Fibroblast of upper back skin (primary cell): ENCODE data around the gene MAP3K6.
A peak's percentile ranks its signal among the peaks of the same experiment; 100 is the strongest.

Source experiments
- DNase-seq: peaks from one replicate; pipeline ENCODE4 v3.0.0-alpha.2; 2013

Gene MAP3K6

GRCh38 chr1:27332536-27333281 is 34.1 kb downstream of the MAP3K6 start:
- peak; percentile 16 for DNase-seq

- DNase-seq = no peak
Measured at GRCh38 chr1:27331922-27332321, 34.8 kb downstream of the MAP3K6 start.

DNA sequence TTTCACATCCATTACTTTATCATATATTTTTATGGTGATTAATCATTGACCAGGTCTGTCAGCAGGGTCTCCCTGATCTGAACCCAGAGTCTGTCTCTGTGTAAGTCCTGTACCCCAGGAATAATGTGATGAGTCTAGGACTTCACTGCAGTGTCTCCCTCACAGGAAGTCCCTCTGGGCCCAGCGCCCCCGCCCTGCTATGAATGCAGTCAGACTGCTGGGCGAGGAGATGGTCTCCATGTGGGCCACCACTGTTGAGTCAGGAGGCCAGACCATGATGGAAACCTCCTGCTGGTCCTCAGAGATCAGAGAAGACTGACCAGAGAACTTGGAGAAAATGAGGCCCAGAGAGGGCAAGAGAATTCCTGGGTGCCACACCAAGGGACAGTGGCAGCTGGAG is 35.3 kb downstream of the MAP3K6 start:
- no peak for DNase-seq

DNA sequence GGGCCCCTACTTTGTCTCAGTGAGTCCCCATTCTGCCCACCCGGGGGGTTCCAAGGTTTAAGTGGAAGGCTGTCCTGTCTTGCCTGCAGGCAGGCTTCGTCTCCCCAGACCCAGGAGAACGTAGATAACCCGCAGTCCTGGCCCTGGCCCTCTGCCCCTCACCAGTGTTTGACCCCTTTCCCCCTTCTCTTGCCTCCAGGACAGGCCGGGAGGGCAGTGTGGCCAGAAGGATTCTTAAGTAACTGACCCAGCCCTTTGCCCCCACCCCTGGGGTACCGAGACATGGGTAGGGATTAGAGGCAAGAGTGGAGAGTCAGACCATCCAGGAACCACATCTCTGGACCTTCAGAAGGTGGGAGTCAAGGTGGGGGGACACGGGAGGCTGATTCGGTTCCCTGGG is 36.0 kb downstream of the MAP3K6 start:
- no peak for DNase-seq

GRCh38 chr1:27327964-27328363 is 38.8 kb downstream of the MAP3K6 start:
- DNase-seq = no peak

DNA sequence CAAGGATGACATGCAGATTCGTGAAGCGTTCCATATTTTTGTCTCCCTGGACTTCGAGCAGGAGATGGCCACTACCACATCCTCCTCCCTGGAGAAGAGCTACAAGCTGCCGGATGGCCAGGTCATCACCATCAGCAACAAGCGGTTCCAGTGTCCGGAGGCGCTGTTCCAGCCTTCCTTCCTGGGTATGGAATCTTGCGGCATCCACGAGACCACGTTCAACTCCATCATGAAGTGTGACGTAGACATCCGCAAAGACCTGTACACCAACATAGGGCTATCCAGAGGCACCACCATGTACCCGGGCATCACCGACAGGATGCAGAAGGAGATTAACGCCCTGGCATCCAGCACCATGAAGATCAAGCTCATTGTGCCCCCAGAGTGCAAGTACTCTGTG is 41.5 kb downstream of the MAP3K6 start:
- DNase-seq = no peak

DNA sequence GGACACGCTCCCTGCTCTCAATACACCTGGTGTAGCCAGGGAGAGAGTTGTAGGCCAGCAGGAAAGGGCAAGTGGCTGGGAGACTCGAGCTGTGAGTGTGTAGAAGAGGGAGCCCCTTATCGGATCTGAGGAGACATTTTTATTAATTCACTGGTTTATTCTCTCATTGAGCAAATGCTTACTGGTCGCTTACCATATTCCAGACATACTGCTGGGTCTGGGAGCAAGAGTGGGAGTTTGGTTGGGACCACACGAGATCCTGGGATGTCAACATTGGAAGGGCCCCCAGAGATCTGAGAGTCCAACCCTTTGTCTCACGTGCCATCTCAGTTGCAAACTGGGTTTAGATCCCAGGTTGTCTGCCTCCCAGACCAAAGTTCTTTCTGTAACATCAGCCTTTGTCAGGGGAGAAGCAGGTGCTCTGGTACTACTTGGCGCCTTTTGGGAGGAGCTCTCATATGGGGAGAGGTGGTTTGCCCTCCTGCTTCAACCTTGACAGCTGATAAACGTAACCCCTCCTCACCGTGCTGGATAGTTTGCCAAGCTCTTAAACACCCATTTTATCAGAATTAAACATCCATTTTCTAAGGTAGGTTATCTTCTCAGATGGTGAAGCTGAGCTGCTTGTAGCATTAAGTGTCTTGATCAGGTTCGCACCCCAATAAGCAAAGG is 44.1 kb downstream of the MAP3K6 start:
- no peak for DNase-seq

DNA sequence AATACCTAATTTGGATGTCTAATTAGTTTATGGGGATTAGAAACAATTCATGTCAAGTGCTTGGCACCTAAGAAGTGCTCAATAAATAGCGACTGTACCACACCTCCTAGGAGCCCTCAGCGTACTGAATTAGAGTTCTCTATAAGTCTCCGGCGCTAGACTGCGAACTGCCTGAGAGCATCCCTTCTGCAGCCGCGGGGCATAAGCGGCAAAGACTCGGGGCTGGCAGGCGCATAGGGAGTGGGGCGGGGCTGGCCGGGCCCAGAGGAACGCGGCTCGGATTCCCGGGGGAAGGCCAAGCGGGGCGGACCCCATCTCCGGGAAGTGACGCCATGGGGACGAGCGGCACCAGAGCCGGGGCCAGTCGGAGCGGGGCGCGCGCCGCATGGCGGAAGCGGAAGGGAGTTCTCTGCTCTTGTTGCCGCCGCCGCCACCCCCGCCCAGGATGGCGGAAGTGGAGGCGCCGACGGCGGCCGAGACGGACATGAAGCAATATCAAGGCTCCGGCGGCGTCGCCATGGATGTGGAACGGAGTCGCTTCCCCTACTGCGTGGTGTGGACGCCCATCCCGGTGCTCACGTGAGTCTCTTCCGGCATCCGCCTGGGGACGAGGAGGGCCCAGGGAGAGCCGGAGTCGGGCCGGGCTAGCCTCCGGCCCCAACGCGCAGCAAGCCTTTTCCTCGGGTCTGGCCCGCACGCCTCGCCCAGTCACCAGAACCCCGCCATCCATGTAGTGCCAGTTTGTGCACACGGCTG is 44.8 kb downstream of the MAP3K6 start, which contains the start of gene TMEM222:
TSS of gene TMEM222 (plus strand) at position 351 of the 756 bp plus-strand sequence. CDS start at position 386, 35 bp downstream.
- DNase-seq = peak; percentile 97

DNA sequence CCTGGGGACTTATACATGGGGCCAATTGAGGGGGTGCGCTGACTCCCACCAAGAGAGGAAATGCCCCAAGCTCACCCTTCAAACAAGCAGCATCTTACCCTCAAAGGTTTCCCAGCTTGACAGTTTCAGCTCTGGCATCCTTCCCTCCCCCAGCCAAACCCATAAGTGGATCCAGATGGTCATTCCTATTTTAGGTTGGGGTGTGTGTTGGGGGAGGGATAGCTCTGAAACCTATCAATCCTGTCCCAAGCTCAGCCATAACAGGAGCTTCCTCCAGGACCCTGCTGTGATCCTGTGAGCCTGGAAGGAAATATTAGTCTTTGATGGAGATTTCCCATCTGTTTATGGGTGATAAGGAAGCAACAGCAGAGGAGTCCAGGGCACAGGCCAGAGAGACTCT is 48.2 kb downstream of the MAP3K6 start:
- peak; percentile 90 for DNase-seq

DNA sequence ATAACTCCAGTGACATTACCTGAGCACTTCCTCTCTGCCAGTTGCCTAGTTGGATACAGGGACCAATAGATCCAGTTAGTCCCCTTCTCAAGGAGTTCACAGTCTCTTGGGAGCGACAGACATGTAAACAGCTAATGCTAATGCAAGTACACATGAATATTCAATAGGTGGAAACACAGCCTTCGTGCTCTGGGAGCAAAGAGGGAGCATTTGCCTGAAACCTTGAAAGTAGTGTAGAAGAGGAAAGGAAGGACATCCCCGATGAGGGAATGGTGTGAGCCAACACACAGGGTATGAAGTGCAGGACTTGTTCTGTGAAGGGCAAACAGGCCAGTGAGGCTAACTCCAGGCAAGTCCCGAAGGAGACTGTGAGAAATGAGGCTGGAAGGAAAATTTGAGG is 48.6 kb downstream of the MAP3K6 start:
- DNase-seq = no peak

DNA sequence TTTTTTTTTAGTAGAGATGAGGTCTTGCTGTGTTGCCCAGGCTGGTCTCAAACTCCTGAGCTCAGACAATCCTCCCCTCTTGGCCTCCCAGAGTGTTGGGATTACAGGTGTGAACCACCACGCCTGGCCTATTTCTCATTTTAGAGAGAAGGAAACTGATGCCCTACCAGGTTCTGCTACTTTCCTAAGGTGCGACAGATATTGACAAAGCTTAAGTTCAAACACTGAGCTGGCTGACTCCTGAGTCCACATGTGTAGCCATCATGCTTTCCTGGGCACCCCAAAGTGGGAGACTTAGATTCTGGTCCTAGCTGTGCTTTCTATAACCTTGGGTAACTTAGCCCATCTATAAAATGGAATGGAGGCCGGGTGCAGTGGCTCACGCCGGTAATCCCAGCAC is 49.9 kb downstream of the MAP3K6 start:
- DNase-seq = no peak

- DNase-seq = no peak
Measured at GRCh38 chr1:27314737-27315136, 52.0 kb downstream of the MAP3K6 start.

DNA sequence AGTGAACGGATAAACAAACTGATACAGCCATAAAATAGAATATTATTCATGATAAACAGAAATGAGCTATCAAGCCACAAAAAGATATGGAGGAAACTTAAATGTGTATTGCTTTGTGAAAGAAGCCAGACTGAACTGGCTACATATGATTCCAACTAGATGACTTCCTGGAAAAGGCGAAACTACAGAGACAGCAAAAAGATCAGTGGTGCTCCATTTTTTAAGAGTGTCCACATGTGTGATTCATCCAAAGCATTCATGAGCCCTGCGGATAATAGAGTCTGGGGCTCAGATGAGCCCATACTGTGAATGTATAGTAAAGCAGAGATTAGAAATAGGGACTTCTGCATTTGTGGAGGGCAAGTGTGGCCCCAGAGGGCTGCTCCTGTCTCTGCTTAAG is 52.6 kb downstream of the MAP3K6 start:
- no peak for DNase-seq

DNA sequence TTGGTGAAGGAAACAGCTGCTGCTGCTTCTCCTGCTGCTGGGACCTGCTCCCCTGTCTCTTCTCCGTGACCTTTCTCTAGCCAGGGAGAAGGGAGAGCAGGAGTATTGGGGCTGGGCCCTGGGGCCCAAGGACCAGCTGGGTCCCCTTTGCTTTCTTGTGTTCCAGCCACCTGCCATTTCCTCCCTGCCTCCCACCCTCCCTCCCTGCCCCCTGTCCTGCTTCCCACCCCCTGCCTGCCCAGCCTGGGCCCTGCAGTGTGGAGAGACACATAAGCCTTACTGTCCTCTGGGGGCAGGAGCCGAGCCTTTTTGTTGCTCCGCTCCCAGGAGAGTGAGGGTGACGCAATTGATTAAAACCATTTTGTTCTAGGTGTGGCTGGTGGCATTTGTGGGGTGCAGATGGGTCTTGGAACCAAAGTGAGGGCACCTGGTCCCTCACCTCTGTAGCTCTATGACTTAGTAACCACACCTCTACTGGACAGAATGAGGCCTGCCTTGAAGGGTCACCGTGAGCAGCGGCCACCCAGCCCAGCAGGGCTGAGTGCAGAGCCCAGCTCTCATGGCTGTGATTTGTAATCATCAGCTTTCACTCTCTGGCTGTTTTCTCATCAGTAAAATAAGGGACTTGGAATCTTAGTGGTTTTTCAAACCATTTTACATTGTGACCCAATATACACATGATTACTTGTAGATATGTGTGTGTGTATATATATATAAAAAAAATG is 58.7 kb downstream of the MAP3K6 start:
- DNase-seq = no peak

DNA sequence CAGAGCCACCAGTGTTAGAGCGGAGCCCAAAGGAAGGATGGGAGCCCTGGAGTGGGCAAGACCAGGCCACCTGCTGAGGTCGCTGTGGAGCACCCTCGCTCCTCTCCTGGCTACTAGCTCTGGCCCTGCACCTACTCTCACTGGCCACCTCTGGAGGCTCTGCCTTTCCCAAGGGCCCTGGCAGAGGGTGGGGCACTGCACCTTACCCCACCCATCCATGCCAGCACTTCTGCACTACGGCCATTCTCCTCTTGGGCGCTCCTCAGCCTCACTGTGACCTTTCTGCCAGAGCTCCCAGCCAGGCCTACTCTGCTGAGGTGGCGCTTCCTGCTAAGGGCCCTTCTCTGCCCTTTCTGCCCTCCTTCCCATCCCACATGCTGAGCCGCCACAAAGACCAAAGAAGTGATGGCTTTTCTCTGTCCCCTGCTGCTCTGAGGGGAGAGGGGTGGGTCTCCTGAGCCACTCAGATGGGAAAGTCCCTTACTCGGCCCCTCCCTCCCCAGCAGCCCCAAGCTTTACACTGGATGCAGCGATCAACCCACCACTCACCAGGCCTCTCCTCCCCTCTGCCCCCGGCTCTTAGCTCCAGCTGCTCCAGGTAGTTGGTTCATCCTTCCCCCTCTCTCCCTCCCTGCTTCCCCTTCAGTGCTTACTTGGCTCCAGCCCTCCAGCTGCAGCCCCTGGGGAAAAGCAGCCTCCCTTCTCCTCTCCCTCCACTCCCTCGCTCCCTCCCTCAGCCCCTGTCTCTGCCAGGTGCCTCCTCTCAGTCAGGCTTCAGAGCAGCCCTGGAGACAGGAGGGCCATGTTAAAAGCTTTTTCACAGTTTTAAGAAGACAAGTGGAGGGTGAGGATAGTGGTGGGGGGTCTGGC is 59.6 kb downstream of the MAP3K6 start:
- DNase-seq = no peak

- no peak for DNase-seq
Measured at GRCh38 chr1:27306071-27306470, 60.7 kb downstream of the MAP3K6 start.
